Eye (tissue), 1 donor: ENCODE data around the gene ARHGEF19.
"Not testable (repeated sequence)": the region's sequence is repeated elsewhere in the genome, so short reads cannot be mapped to it uniquely, and the experiment has no call there.

ENCODE experiments used
- DNase-seq: peaks from one replicate; pipeline ENCODE4 v3.0.0-alpha.2; 2015

Gene ARHGEF19

DNA sequence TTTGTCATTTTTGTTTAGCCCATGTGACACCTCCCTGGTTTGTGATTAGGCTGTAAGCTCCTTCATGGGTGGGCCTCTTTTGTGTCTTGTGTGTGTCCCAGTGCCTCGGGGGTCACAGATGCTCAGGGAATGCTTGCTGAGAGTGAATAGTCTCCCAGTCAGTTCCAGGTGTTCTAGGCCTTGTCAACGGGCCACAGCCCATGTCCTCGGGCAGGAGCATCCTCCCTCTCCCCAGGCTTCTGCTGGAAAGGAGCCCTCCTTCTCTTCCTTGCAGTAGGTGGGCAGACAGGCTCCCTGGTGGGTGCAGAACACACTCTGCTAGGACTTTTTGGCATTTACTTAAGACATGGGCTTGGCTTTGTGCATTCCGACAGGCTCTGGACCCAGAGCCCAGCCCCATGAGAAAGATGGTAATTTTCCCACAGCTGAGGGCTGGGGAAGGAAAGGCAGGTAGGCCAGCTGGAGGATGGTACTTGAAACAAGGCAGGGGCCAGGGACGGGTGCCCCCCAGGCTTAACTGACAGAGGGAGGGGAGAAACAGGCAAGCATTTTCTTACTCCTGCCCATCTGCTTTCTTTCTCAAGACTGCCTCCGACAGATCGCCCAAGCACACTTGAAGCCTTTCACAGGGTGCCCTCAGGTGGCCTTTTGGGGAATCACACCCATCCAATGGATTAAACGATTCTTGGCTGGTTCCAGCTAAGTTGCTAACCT, 31.6 kb upstream of the ARHGEF19 start:
- peak; percentile 94 for DNase-seq

DNA sequence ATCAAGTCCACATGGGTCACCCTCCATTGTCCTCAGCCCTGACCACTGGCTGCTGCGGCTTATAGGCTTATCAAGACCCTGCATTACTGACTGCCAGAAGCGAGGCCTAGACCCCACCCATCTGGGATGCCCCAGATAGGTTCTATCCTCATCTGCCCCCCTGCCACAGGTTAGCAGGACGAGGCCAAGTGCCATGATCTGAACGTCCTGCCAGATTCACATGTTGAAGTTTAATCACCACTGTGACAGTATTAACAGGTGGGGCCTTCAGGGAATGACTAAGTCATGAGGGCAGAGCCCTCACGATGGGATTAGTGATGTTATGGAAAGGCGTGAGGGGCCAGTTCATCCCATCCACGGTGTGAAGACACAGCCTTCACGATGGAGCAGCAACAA, 30.8 kb upstream of the ARHGEF19 start:
- DNase-seq, result no peak

DNA sequence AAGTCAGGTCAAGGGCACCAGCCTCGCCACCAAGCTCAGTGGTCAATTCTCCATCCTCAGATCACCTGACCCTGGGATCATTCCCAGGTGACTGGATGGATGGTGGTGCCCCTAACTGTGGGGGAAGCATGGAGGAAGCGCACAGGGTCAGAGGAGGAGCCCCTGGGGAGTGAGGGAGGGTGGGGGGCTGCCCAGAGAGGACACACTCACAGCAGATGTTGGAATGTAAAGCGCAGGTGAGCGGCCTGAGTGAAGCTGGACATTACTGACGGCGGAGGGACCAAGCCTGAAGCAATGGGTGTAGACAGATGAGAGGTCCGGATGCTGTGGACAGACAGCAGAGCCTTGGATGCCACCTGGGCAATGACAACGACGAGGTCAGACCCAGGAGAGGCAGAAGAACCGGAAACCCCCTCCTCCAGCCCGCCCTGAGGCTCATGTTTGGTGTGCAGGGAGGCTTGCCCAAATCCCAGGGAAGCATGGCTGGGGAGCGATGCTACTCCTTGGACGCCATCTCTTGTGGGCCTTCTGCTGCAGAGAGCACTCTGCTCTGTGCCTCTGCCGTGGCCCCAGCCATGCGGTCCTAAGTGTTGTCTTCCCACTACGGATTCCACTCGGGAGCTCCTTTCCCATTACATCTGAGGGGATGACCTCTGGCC, 30.2 kb upstream of the ARHGEF19 start:
- DNase-seq, result no peak

DNA sequence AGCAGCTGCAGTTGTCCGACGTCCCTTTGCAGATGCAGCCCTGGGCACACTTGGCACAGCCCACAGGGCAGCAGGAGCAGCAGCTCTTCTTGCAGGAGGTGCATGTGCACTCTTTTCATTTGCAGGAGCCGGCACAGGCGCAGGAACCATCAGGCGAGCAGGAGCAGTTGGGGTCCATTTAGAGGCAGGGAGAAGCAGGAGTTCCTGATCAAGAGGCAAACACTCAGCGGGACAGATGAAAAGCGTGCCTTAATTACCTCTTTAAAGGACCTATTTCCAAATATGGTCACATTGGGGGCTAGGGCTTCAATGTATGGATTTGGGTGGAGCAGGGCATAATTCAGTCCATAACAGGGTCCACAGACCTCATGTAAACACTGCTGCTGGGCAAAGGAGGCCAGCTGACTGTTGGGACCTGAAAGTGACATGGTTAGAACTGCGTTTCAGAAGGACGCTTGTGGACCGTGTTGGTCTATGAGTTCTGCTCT, 28.8 kb upstream of the ARHGEF19 start:
- no peak for DNase-seq

DNA sequence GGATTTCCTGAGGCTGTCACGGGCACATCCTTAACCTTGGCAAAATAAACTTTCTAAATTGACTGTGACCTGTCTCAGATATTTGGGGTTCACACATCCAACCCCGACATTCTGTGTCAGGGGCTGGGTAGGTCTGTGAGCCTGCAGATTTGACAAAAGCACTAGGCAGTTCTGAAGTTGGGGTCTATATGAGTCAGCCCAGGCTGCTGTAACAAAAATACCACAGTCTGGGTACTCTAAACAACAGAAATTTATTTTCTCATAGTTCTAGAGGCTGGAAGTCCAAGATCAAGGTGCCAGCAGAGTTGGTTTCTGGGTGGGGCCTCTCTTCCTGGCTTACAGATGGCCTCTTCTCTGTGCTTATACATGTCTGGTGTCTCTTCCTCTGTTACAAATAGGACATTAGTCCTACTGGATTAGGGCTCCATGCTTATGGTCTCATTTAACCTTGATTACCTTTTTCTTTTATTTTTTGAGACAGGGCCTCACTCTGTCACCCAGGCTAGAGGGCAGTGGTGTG, 27.6 kb upstream of the ARHGEF19 start:
- no peak for DNase-seq

DNA sequence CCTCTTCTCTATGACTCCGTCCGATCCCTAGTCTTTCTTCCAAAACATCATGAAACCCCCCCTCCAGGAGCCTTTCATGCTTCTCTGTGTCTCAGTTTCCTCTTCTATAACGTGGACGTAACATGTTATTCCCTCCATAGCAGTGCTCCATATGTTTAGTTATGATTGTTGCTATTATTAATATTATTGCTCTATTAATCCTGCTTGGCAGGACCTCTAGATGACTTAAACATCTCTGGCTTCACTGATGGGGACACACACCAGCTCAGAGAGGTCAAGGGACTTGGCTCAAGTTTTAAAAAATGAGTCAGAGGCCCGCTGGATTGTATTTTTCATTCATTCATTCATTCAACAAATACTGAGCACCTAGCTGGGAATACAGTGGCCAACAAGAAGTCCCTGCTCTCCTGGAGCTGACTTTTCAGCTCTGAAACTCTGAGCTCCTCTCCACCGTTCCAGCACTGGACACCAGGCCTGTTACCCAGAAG, 24.9 kb upstream of the ARHGEF19 start:
- no peak for DNase-seq

DNA sequence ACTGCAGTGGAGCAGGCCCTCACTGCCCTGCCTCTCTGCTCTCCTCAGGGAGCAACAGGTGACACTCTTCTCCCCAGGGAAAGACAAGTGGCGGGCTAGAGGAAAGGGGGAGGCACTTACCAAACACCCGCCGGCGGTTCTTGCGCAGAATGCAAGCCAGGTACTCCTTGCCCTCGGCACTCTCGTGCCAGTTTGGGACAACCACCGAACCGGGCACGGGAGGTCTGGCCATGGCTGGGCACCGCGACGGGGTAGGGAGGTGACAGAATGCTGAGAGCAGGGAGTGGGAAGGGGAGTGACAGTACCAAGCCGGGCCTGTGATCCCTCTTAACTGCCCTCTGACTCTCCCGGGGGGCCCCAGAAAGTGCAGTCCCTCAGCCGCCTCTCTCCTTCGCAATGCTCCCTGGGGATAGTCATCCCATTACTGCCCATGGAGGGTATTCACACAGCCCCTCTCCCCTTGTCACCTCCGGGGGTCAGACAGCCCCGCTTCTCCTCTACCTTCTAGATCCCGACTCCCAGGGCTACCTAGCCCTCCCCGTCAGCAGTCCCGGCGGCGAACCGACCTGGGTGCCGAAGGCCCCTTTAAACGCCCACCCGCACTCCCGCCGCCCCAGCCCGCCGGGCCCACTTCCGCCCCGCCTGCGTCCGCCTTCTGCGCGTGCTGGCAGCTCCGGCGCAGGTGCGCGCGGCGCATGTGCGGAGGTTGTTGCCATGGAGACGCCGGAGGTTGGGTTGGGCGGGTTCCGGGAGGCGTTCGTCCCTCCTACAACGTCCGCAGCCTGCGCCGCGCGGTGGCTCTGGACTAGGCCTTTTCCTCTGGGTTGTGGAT, 24.3 kb upstream of the ARHGEF19 start, which contains the start of gene CPLANE2:
Gene CPLANE2, minus strand, starts transcription at position 673 of the 832 bp plus-strand sequence. Its CDS starts 441 bp downstream, at position 232.
- peak; percentile 97 for DNase-seq

DNA sequence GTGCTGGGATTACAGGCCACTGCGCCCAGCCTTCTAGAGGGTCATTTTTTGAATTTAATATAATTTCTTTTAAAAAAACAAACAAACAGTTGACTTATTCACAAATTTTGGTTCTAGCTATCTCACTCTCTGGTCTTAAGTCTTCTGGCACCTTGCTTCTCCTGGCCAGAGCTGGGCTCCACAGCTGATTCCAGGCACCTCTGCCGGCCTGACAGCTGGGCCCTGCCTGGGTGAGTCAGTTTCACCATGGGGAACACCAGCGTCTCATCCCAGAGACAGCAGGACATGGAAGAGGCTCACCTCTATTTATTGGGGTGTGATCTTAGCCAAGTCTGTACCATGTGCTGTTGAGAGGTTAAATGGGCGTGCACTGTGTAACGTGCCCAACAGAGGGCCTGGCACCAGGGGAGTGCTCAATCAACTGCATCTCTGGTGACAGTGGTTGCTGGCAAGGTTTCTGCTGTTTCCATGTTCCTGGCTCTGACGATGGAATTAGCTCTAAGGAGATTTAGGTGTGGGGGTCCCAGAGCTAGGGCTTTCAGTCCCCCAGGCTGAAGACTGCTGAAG, 23.6 kb upstream of the ARHGEF19 start:
- no peak for DNase-seq

DNA sequence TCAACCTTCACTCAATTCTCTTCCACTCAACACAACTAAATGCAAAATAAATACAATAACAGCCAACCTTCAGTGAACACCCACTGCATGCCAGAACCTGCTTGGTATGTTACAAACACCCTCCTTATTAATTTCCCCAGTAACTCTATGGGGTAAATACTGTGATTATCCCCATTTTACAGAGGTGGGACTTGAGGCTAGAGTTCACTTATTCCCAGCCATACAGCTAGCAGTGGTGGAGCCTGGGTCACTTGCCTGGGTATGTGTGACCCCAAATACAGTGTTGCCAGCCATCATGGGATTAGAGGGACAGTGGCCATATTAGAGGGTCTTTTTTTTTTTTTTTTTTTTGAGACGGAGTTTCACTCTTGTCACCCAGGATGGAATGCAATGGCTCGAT, 22.9 kb upstream of the ARHGEF19 start:
- no peak for DNase-seq

DNA sequence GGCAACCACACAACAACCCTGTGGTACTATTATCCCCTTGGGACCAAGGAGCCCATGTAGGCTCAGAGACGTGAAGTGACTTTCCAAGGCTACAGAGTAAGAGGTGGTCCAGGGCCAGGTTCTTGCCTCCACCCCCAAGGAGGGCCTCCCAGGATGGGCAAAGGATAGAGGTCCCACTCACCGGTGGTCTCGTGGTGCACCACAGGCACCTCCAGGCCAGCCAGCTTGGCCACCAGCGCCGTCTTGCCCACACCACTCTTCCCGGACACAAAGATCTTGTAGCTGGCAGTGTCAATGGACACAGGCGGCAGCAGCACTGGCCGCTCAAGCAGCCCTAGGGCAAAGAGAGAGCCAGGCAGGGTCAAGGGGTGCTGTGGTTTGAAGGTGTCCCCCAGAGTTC, 21.0 kb upstream of the ARHGEF19 start:
- DNase-seq, result no peak

DNA sequence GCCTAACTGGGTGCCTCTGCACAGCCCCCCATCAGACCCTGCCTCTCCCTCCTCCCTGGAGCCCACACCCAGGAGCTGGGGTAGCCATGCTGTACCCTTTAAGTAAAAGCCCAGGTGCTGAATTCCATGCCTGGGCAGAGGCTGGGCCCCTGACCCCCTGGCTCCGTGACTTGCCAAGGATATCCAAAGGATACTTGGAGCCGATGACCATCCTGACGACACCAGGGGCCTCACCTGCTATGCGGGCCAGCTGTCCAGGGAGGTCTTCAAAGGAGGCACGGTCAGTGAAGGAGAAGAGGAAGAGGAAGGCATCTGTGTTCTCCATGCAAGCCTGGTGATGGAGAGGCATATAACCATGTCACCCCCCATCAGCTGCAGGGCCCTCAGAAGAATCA, 19.9 kb upstream of the ARHGEF19 start:
- no peak for DNase-seq

DNA sequence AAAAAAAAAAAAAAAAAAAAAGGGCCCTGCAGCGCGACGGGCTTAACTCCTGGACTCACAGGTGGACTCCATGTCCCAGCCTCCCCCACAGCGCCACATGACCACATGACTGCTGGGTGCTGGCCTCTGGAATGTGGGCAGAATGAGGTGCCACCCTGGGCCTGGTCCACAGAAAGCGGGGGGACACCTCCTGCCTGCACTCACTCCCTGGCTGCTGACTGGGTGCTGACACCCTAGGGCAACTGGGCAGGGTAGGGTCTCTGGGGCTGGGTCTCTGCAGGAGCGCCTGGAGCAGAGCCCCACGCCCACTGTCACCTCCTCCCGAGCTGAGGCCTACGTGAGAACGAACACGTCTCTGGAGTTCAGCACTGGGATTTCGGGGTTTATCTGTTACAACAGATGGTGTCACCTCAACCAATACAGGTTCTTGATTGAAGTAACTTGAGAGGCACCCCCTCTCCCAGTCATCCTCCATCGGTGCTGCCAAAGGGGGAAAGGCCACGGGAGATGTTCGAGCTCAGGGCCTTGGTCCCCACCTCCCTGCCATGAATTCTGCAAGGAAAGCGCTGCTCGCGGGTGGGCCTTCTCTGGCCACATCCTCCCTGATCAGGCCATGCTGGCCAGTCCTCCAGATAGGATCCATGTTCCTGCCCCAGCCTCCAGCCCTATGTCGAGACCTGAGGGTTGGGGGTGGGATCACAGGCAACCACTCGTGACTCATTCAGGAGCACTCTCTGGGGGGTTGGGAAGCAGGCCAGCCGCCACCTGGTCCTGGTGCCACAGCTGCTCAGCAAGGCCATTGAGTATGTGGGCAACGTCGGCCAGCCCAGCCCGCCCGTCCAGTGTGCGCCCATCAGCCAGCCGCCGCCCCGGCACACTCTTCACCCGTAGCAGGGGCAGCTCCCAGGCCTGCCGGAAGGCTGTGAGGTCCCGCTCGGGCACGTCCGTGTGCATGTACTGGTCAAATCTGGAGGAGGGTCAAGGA, 19.2 kb upstream of the ARHGEF19 start:
- peak; percentile 20 for DNase-seq

DNA sequence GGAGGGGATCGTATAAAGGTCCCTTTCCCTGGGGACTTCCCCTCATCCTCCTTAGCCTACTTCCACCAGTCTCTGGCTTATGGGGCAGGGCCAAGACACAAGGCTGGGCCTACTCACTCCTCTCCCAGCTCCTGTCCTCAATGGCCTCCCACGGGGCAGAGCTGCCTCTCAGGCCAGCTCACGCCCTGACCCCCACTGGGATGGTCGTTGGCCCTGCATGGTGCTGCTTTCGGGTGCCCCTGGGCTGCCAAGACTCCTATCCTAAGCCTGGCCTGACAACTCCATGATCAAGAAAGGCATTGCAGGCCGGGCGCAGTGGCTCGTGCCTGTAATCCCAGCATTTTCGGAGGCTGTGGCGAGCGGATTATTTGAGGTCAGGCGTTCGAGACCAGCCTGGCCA, 18.3 kb upstream of the ARHGEF19 start:
- DNase-seq, result no peak

DNA sequence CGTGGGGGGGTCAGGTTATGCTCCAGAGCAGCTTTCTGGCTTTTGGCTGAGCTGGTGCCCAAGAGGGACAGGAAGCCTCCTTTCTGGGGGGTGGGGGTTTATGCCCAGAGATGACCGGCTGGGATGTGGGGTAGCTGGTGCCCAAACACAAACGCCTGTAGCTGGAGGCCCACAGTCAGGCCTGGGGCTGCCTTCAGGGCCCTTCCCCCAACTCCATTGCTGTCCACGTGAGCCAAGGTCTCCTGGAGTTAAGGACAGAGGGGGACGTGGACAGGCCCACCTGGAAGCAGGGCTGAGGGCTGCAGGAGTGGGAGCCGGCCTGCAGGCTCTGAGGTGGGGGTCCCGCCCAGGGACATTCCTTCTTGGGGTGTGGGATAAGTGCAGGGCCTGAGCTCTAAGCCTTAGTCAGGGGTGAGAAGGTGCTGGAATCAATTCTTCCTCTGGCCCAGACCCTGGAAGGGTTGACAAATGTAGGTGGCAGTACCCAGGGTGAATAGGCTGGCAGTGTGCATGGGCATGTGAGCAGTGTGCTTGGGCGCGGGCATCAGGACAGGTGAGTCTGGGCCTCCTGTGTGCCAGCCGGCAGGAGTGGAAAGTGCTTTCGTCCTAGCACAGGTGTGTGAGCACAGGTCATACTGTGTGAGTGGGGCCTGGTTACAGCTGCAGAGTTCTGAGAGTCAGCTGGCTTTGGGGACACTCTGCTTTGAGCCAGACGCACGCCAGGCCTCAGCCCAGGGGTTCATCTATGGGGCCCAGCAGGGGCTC, 17.7 kb upstream of the ARHGEF19 start:
- DNase-seq, result no peak

DNA sequence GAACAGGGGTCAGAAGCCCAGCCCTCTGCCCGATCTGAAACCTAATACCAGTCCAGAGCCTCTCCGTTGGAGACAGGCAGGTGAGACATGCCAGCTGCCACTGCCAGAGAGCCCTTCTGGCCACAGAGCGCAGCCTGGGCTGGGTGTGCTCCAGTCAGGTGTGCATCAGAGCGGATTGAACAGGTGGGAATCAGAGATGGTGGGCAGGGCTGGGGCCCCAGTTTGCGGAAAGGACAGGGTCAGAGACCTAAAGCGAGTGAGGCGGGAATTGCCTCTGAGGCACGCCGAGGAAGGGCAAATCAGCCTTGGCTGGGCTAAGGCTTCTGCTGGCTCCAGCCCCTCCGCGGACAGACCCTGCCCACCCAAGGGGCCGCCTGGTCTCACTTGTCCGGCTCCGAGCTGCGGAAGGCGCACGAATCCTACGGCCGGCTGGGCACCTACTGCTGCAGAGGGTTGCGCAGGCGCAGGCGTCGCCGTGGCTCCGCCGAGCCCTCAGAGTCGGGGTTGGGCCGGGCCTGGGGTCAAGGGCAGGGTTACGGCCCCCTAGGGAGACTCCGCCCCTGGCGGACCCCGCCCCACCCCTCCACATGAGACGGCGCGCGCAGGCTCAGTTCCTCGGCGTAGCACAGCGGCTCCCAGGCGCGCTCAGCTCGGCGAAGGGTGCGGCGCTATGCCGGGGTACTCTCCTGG, 14.2 kb upstream of the ARHGEF19 start:
- peak; percentile 82 for DNase-seq

DNA sequence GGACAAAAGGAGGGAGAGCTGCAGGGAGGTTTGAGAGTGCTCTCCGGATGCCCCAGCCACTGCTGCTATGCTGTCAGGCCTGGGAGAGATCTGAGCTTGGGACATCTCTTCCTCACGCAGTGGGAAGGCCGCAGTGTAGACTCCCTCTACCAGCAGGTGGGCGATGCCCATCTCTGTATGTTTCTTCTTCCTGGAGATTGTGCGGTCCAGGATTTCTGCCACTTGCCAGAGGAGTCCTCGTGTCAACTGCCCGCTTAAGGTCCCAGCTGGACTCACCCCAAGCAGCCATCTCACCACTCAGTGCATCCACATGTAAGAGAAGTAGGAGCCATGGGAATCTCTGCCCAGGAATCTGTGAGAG, 13.7 kb upstream of the ARHGEF19 start:
- DNase-seq, result no peak

DNA sequence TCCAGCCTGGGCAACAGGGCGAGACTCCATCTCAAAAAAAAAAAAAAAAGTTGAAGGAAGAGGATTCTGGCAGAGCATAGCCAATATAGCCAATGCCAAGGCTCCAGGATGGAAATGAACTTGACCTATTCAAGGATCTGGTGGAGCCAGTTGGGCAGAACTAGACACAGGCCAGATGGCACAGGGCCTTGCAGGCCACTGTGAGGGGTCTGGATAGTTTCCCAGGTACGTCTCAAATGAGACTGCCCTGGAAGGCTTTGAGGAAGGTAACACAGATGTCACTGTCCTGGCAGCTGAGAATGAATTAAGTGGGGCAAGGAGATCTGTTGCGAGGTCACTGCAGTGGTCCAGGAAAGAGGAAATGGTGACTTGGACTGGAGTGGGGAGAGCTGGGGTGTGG, 12.0 kb upstream of the ARHGEF19 start:
- no peak for DNase-seq

DNA sequence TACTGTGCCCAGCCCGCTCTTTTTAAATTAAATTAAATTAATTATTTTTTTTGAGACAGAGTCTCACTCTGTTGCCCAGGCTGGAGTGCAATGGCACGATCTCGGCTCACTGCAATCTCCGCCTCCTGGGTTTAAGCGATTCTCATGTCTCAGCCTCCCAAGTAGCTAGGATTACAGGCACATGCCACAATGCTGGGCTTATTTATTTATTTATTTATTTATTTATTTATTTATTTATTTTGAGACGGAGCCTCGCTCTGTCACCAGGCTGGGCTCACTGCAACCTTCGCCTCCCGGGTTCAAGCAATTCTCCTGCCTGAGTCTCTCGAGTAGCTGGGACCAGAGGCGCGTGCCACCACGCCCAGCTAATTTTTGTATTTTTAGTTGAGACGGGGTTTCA, 10.3 kb upstream of the ARHGEF19 start:
- DNase-seq, result not testable (repeated sequence)

DNA sequence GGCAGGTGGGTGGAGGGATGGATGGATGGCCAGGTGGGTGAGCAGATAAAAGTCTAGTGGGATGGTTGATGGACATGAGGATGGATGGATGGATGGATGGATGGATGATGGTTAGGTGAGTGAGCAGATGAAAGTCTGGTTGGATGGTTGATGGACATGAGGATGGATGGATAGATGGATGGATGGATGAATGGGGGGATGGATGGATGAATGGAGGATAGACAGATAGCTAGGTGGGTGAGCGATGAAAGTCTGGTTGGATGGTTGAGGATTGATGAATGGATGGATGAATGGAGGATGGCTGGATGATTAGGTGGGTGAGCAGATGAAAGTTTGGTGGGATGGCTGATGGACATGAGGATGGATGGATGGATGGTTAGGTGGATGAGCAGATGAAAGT, 9.0 kb upstream of the ARHGEF19 start:
- DNase-seq, result no peak

DNA sequence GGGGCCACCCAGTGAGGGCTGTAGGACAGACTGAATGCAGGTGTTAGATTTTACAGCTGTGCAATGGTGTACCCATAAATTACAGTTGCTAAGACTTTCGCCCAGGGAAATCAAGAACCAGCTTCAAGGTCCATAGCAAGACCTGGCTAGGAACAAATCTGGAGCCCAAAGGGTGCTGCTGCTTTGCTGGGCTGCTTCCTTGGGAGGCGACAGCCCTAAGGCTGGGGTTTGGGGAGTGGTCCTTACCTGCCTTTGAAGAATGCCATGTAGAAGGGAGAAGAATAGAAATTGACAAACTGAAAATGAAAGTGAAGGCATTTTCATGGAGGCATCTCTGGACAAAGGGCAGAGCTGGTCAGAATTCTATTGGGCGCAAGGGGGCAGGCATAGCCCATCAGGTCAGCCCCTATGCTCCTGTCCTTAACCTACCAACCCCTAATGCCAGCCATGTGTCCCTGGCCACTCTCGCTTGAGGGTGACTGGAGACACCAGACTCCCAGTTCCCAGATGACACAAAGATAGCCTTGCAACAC, 7.6 kb upstream of the ARHGEF19 start:
- DNase-seq, result no peak
